Epidermal melanocyte (primary cell): ENCODE measurements around the gene FAM20C.

Experiments
- DNase-seq: peaks from one replicate; pipeline ENCODE4 v3.0.0; 2011; ENCODE audit warnings: low spot score; ENCODE audit not compliant: insufficient read length

Gene FAM20C

GRCh38 chr7:266851-267840, 74.8 kb downstream of the FAM20C start:
- no peak for DNase-seq

- DNase-seq = no peak
Measured at GRCh38 chr7:268991-269390, 76.6 kb downstream of the FAM20C start.

DNA sequence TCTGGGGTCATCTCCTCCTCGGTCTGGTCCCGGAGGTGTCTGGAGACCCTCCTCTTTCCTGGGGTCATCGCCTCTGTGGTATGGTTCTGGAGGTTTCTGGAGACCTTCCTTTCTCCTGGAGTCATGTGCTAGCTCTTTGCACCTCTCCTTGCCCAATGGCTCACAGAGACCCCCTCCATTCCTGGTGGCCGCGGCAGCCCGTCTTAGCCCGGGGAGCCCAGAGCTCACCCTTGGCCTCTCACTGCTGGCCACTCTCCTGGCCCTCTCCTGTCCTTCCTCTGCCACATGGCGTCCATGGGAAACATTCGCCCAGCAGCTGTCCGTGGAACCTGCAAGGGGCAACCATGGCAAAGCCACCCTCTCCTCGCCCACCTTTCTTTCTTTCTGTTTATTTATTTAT, 77.3 kb downstream of the FAM20C start:
- DNase-seq = no peak

- no peak for DNase-seq
Measured at GRCh38 chr7:270351-270983, 78.1 kb downstream of the FAM20C start.

DNA sequence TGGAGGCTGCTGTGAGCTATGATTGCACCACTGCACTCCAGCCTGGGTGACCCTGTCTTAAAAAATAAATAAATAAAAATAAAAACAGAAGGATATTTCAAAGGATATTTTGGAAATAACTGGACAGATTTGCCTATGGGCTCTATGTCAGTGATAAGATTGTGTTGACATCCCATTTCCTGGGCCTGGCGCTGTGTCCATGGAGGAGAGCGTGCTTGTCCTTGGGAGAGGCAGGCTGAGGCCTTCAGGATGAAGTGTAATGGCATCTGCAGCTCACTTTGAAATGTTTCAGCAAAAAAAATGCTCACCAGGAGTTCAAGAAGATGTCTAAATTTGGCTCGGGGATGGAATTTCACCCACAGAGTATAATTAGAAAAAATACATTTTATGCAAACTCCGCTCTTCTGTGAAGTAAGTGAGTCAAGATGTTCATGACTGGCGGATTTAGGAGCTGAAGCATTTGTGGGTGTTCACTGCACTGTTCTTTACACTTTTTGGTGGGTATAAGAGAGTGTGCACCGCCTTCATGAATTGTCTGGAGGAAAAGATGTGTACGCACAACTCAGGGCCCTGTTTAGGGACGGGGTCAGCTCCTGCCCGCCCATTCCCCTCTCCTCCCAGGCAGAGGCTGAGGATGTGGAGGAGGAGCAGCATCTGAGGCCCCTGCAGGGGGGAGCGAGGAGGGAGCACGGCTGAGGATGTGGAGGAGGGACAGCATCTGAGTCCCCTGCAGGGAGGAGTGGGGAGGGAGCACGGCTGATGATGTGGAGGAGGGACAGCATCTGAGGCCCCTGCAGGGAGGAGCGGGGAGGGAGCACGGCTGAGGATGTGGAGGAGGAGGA, 79.1 kb downstream of the FAM20C start:
- DNase-seq = no peak

- DNase-seq = no peak
Measured at GRCh38 chr7:272108-272615, 79.8 kb downstream of the FAM20C start.

DNA sequence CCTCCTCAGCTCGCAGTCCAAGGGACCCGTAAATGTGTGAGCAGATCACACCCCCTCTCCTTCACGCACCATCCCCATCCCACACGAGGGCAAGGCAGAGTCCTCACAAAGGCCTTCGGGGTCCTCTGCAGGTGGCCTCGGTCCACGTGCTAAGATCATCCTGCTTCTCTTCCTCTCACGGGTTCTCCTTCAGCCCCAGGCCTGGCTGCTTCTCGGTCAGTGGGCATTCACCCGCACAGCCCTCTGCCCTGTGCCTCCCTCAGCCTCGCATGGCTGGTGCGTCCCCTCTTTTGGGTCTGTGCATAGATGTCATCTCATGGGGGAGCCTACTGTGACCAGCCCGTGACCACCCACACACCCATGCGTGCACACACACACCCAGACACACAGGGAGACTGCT, 80.3 kb downstream of the FAM20C start:
- no peak for DNase-seq

GRCh38 chr7:273327-273726, 81.0 kb downstream of the FAM20C start:
- no peak for DNase-seq

DNA sequence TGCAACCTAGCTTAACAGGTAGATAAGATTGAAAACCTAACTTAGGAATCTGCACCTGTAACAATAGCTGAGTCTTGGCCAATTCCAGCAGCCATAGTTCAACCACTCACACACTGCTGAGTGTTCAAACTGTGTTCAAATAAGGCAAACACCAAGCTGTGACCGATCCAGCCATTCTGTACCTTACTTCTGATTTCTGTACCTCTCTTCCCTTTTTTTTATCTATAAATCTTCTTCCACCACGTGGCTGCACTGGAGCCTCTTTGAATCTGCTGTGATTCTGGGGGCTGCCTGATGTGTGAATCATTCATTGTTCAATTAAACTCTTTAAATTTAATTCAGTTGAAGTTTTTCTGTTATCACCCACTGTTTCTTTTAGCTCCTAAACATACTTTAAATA, 81.9 kb downstream of the FAM20C start:
- DNase-seq = no peak

- no peak for DNase-seq
Measured at GRCh38 chr7:276230-276835, 84.0 kb downstream of the FAM20C start.

DNA sequence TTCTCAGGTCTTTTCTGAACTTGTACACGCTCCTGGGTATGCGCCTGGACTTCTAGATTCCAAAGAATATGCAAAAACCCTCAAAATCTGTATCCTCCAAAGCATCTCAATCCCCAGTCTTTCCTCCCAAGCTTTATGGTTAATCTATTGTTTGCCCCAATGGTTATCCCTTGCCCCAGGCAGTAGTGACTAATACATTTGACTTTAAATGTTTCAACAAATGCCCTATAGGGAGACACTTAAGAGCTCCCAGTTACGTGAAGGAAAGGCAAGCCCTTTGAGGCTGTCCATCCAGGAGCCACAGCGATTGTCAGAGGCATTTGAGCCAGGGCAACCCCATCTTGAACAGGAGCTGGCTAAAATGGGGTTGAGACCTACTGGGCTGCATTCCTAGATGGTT, 84.9 kb downstream of the FAM20C start:
- DNase-seq = no peak

GRCh38 chr7:278081-278480, 85.7 kb downstream of the FAM20C start:
- no peak for DNase-seq

- no peak for DNase-seq
Measured at GRCh38 chr7:279821-280220, 87.5 kb downstream of the FAM20C start.

- no peak for DNase-seq
Measured at GRCh38 chr7:280461-280860, 88.1 kb downstream of the FAM20C start.

DNA sequence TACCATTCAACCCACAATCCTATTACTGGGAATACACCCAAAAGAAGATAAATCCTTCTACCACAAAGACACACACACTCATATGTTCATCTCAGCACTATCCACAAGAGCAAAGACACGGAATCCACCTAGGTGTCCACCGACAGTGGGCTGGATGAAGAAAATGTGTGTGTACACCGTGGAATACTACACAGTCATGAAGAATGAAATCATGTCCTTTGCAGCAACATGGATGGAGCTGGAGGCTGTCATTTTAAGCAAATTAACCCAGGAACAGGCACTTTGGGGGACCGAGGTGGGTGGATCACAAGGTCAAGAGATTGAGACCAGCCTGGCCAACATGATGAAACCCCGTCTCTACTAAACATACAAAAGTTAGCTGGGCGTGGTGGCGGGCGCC, 89.3 kb downstream of the FAM20C start:
- DNase-seq = no peak

DNA sequence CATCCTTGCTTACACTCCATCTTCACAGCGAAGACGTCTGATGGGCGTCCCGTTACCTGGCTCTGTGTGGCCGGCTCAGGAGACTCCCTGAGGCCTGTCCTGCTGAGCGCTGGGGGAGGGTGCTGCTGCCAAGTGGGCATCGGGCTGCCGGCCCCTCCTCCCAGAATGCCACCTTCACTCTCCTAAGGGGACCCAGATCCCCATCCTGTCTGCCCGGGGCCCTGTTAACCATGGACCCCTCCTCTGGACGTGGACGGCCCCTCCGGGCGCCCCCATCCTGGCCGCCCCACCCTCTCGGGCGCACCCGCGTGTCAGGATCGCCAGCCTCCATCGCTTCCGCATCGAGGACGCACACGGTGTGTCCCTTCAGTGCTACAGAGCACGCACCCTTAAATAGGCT, 90.2 kb downstream of the FAM20C start:
- no peak for DNase-seq

DNA sequence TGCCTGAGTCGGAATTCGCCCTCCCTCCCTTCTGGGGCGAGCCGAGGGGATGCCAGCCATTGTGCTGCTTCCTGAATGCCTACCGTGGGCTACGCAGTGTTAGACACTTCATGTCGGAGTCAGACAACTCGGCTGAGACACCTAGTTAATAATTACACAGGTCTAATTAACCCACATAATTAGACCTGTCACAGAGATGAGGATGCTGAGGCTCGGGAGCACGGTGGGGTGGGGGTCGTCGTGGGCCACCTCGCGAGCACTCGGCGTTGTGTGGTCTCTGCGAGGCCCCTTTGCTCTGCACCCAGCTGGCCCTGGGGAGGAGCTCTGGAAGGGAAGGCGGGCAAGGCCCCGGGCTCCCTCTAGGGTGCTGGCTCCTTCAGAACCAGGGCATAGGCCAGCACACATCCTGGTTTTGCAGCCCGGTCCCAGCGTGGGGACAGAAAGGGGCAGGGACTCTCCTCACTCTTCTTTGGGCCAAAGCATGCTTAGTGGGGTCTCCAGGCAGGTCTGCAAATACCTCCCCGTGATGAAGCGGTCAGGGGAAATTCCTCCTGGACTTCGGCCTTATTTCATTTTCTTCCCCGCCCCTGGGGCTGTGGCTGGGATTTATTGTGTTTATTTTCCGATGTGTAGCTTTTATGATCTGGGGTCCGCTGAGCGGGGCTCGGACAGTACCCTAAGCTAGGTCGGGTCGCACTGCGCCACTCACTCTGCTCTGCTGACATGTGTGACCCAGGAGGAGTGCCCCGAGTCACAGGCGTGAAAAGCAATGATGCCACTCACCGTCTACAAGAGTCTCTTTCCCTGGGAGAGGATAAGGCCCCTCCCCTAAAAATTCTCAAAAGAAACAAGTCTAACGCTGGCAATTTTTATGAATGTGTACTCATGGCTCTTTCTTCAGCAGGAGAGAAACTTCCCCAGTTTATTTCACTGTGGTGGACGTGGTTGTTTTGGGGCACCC, 92.7 kb downstream of the FAM20C start:
- no peak for DNase-seq

DNA sequence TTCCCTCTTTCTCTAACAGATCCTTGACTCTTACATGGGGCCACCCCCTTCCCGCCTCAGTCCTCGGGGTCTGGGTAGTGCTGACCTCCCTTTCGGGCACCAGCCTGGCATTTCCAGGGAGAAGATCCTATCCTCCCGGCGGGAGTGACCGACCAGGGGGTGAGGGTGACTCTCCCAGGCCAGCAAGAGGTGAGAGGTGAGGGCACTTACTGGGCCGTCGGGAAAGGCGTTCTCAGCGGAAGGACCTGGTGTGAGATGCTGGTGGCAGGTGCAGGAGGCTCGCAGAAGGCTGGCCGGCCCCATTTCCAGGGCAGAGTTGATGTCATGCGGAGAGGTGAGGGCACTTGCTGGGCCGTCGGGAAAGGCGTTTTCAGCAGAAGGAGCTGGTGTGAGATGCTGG, 93.4 kb downstream of the FAM20C start:
- DNase-seq = no peak

- no peak for DNase-seq
Measured at GRCh38 chr7:286266-286665, 93.9 kb downstream of the FAM20C start.

DNA sequence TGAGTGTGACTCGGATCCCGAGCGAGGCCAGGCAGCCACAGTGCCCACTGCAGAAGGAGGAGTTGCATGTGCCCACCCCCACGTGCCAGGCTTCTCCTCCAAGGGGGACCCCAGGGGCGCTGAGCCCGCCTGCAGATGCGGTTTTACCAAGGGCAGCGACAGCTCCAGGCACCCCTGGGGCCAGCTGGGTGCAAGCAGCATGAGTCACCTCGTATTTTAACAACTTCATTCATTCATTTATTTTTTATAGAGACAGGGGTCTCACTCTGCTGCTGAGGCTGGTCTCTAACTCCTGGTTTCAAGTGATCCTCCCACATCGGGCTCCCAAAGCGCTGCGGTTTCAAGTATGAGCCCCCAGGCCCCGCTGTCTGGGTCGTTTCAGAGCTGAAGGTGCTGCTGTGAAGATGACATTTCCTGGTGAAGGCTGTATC, 96.3 kb downstream of the FAM20C start:
- DNase-seq = no peak
